Ammon's horn (tissue), 1 donor: ENCODE results near the gene USP17L10.
"Not testable (repeated sequence)": the region's sequence is repeated elsewhere in the genome, so short reads cannot be mapped to it uniquely, and the experiment has no call there.

ENCODE experiments used
- DNase-seq: peaks from one replicate; pipeline ENCODE4 v3.0.0-alpha.2; 2016; ENCODE audit warnings: low spot score

The USP17L10 gene

GRCh38 chr4:9210357-9210756 lies at the start of gene USP17L10:
TSS of gene USP17L10 (plus strand) at chr4:9210657. CDS start at chr4:9210657, 0 bp downstream.
- DNase-seq = not testable (repeated sequence)

- DNase-seq = not testable (repeated sequence)
These were observed 44.5 kb upstream of the USP17L10 start for GRCh38 chr4:9165990-9166389.

GRCh38 chr4:9169791-9170459 lies 40.5 kb upstream of the USP17L10 start, which contains the start of gene FAM90A26:
TSS of gene FAM90A26 (plus strand) at chr4:9170409. CDS start at chr4:9173173, 2,764 bp downstream.
- not testable (repeated sequence) for DNase-seq

DNA sequence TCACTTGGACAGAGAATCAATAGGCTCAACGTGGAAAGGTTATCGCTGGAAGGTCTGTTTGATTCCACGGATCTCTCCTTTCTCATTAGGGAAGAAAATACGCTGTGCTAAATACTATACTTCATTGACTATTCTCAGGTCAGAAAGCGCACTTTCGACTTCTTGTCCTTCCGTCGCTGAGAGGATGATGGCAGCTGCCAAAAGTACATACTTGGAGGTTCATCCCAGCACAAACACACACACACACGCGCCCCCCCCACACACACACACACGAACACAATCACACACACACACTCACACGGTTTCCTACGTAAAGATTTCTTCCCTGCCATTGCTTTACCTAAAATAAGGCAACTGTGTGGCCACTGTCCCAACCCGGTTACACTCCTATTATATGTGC lies 4.2 kb downstream of the USP17L10 start:
- not testable (repeated sequence) for DNase-seq

DNA sequence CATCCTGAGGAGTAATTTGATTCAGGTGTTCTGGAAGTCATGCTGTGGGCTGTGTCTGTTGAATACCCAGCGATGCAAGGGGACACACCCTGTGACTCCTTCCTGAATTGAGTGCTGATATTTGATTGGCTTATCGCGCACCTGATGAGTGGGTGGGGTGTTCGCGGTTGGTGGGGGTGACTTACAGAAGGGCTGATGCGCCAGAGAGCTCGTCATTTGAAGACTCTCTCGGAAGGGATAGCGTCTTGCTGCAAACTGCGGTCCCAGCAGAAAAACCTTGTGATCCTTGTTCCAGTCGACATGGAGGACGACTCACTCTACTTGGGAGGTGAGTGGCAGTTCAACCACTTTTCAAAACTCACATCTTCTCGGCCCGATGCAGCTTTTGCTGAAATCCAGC lies 4.6 kb downstream of the USP17L10 start, which contains the start of gene USP17L11:
TSS of gene USP17L11 (plus strand) at position 301 of the 400 bp plus-strand sequence. CDS start at position 301, 0 bp downstream.
- not testable (repeated sequence) for DNase-seq

- not testable (repeated sequence) for DNase-seq
These were observed 9.4 kb downstream of the USP17L10 start, which contains the start of gene USP17L12 for GRCh38 chr4:9219852-9220251. TSS of gene USP17L12 (plus strand) at chr4:9220152. CDS start at chr4:9220152, 0 bp downstream.

GRCh38 chr4:9224596-9224995 lies 14.1 kb downstream of the USP17L10 start, which contains the start of gene USP17L13:
TSS of gene USP17L13 (plus strand) at chr4:9224896. CDS start at chr4:9224896, 0 bp downstream.
- DNase-seq = not testable (repeated sequence)

DNA sequence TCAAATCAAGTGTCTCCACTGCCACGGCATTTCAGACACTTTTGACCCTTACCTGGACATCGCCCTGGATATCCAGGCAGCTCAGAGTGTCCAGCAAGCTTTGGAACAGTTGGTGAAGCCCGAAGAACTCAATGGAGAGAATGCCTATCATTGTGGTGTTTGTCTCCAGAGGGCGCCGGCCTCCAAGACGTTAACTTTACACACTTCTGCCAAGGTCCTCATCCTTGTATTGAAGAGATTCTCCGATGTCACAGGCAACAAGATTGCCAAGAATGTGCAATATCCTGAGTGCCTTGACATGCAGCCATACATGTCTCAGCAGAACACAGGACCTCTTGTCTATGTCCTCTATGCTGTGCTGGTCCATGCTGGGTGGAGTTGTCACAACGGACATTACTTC lies 19.8 kb downstream of the USP17L10 start:
- not testable (repeated sequence) for DNase-seq

DNA sequence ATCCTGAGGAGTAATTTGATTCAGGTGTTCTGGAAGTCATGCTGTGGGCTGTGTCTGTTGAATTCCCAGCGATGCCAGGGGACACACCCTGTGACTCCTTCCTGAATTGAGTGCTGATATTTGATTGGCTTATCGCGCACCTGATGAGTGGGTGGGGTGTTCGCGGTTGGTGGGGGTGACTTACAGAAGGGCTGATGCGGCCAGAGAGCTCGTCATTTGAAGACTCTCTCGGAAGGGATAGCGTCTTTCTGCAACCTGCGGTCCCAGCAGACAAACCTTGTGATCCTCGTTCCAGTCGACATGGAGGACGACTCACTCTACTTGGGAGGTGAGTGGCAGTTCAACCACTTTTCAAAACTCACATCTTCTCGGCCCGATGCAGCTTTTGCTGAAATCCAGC lies 23.6 kb downstream of the USP17L10 start, which contains the start of gene USP17L15:
TSS of gene USP17L15 (plus strand) at position 301 of the 400 bp plus-strand sequence. CDS start at position 301, 0 bp downstream.
- not testable (repeated sequence) for DNase-seq

- peak; percentile 1 for DNase-seq
These were observed 28.0 kb downstream of the USP17L10 start for GRCh38 chr4:9238461-9238860.

DNA sequence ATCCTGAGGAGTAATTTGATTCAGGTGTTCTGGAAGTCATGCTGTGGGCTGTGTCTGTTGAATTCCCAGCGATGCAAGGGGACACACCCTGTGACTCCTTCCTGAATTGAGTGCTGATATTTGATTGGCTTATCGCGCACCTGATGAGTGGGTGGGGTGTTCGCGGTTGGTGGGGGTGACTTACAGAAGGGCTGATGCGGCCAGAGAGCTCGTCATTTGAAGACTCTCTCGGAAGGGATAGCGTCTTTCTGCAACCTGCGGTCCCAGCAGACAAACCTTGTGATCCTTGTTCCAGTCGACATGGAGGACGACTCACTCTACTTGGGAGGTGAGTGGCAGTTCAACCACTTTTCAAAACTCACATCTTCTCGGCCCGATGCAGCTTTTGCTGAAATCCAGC lies 33.1 kb downstream of the USP17L10 start, which contains the start of gene USP17L17:
TSS of gene USP17L17 (plus strand) at position 301 of the 400 bp plus-strand sequence. CDS start at position 301, 0 bp downstream.
- DNase-seq = not testable (repeated sequence)

GRCh38 chr4:9247953-9248680 lies 37.7 kb downstream of the USP17L10 start, which contains the start of gene USP17L18:
TSS of gene USP17L18 (plus strand) at chr4:9248630. CDS start at chr4:9248630, 0 bp downstream.
- peak; percentile 1 for DNase-seq

GRCh38 chr4:9253078-9253477 lies 42.6 kb downstream of the USP17L10 start, which contains the start of gene USP17L19:
TSS of gene USP17L19 (plus strand) at chr4:9253378. CDS start at chr4:9253378, 0 bp downstream.
- not testable (repeated sequence) for DNase-seq

GRCh38 chr4:9257824-9258223 lies 47.4 kb downstream of the USP17L10 start, which contains the start of gene USP17L20:
TSS of gene USP17L20 (plus strand) at chr4:9258124. CDS start at chr4:9258124, 0 bp downstream.
- not testable (repeated sequence) for DNase-seq
